Vagina (tissue), 2 donors: ENCODE data around the gene ZSWIM1. TPM values are rescaled to one million over a fixed set of nuclear protein-coding genes. Genes with fewer than 3 reads are reported as not detected.

Source experiments
- DNase-seq, 2 donors: peaks; one replicate each; pipeline ENCODE4 v3.0.0-alpha.2; 2017; ENCODE audit errors: extremely low spot score in 2 of 2
- H3K27ac ChIP-seq: fragments of 200-600 bp; sonication (generic); one replicate; pipeline ENCODE4 v1.5.1; 2019
- H3K27me3 ChIP-seq: fragments of 200-600 bp; sonication (generic); one replicate; pipeline ENCODE4 v1.5.1; 2019
- H3K36me3 ChIP-seq, 2 donors: fragments of 200-600 bp; sonication (generic); one replicate each; pipeline ENCODE4 v1.5.1; 2017 to 2019
- H3K4me1 ChIP-seq: fragments of 200-600 bp; sonication (generic); one replicate; pipeline ENCODE4 v1.5.1; 2019
- H3K4me3 ChIP-seq, 2 donors: fragments of 200-600 bp; sonication (generic); 1 replicate in 1 of 2; 2 replicates in 1 of 2; pipeline ENCODE4 v1.5.1; 2016 to 2019
- H3K9me3 ChIP-seq: fragments of 200-600 bp; sonication (generic); one replicate; pipeline ENCODE4 v1.5.1; 2019
- CTCF ChIP-seq, 3 experiments: fragments of 450-650 bp in 2 of 3; fragments of 200-600 bp in 1 of 3; sonication (generic) in 1 of 3; IDR thresholded peaks; one replicate each; pipeline ENCODE4 v1.5.1; 2017 to 2019; ENCODE audit warnings: antibody characterized with exemption in 3 of 3, mild to moderate bottlenecking in 2 of 3, moderate library complexity in 2 of 3
- POLR2A ChIP-seq, 2 donors: fragments of 450-650 bp; IDR thresholded peaks; one replicate each; pipeline ENCODE4 v1.6.1; 2017; ENCODE audit warnings: antibody characterized with exemption in 2 of 2, mild to moderate bottlenecking in 2 of 2, moderate library complexity in 2 of 2
- POLR2AphosphoS5 ChIP-seq, 2 donors: sonication (generic); formaldehyde crosslinking; IDR thresholded peaks; one replicate each; pipeline ENCODE4 v1.9.0; 2017; ENCODE audit warnings: antibody characterized with exemption in 2 of 2, mild to moderate bottlenecking in 2 of 2, low read depth in 1 of 2; ENCODE audit not compliant: insufficient read depth in 1 of 2
- intact Hi-C: fragments of 100-400 bp; cut with DNase I; formaldehyde crosslinking; loops from one replicate; pipeline ENCODE4 v1.15.1; 2023
- total RNA-seq: library from RNA; depleted of rRNA; stranded (reverse); fragments of >200 nt; gene quantifications from one replicate; pipeline ENCODE4 v1.2.3, GENCODE V29; 2016

Gene ZSWIM1
- total RNA-seq, 1 donor from 2014 or later: 4.2 TPM

GRCh38 chr20:45834797-45835161 is 46.2 kb upstream of the ZSWIM1 start:
- intact Hi-C loops: no loop called here
- peaks cover 56% of the 10 kb centered on the region for H3K4me1 ChIP-seq
- DNase-seq: no peak

GRCh38 chr20:45835329-45835765 is 45.7 kb upstream of the ZSWIM1 start:
- intact Hi-C loops: no loop called here

More at GRCh38 chr20:45834797-45835161, 46.2 kb upstream of the ZSWIM1 start:
- TF ChIP-seq POLR2A (IDR thresholded peaks at IDR 0.05) (no peak), POLR2AphosphoS5 (IDR thresholded peaks at IDR 0.05; ENCODE audit: insufficient read depth in 1 of 2, low read depth in 1 of 2) (no peak), CTCF (IDR thresholded peaks at IDR 0.05) (no peak)
- Histone ChIP-seq H3K27me3 (no peaks in the 10 kb centered on the region), H3K4me3 (peak overlapping the region; percentile 48 to 88), H3K36me3 (peaks cover 0 to 17% of the 10 kb centered on the region in 2 donors), H3K27ac (peak overlapping the region; percentile 99), H3K9me3 (no peaks in the 10 kb centered on the region)

GRCh38 chr20:45835825-45836224 is 45.2 kb upstream of the ZSWIM1 start:
- intact Hi-C loops: no loop called here
- no peak for DNase-seq
- TF ChIP-seq POLR2A (IDR thresholded peaks at IDR 0.05) (no peak), POLR2AphosphoS5 (IDR thresholded peaks at IDR 0.05; ENCODE audit: insufficient read depth in 1 of 2, low read depth in 1 of 2) (peak in 1 of 2 donors; percentile 68), CTCF (IDR thresholded peaks at IDR 0.05) (no peak)
- Histone ChIP-seq H3K4me3 (peak overlapping the region; percentile 48 to 88), H3K36me3 (peaks cover 0 to 27% of the 10 kb centered on the region in 2 donors), H3K9me3 (no peaks in the 10 kb centered on the region), H3K4me1 (peaks cover 67% of the 10 kb centered on the region), H3K27me3 (no peaks in the 10 kb centered on the region), H3K27ac (peak overlapping the region; percentile 99)

More at GRCh38 chr20:45835329-45835765, 45.7 kb upstream of the ZSWIM1 start:
- Histone ChIP-seq H3K9me3 (no peaks in the 10 kb centered on the region), H3K27me3 (no peaks in the 10 kb centered on the region), H3K4me3 (peak overlapping the region; percentile 48 to 88), H3K36me3 (peaks cover 0 to 22% of the 10 kb centered on the region in 2 donors), H3K4me1 (peaks cover 62% of the 10 kb centered on the region), H3K27ac (peak overlapping the region; percentile 99)
- TF ChIP-seq POLR2AphosphoS5 (IDR thresholded peaks at IDR 0.05; ENCODE audit: insufficient read depth in 1 of 2, low read depth in 1 of 2): no peak
- TF ChIP-seq CTCF (IDR thresholded peaks at IDR 0.05): no peak
- no peak for DNase-seq

GRCh38 chr20:45836841-45837240 is 44.2 kb upstream of the ZSWIM1 start:
- no peak for DNase-seq
- Histone ChIP-seq H3K4me3 (peak overlapping the region; percentile 48 to 88), H3K9me3 (no peaks in the 10 kb centered on the region), H3K27ac (peak overlapping the region; percentile 99), H3K4me1 (peaks cover 76% of the 10 kb centered on the region), H3K36me3 (peaks cover 0 to 37% of the 10 kb centered on the region in 2 donors), H3K27me3 (no peaks in the 10 kb centered on the region)
- intact Hi-C loops: no loop called here
- TF ChIP-seq CTCF (IDR thresholded peaks at IDR 0.05): no peak
- no peak for TF ChIP-seq POLR2AphosphoS5 (IDR thresholded peaks at IDR 0.05; ENCODE audit: insufficient read depth in 1 of 2, low read depth in 1 of 2)
- no peak for TF ChIP-seq POLR2A (IDR thresholded peaks at IDR 0.05)

GRCh38 chr20:45840700-45841198 is 40.3 kb upstream of the ZSWIM1 start:
- H3K4me3 ChIP-seq: no peak overlapping the region
- H3K36me3 ChIP-seq: peaks cover 0 to 62% of the 10 kb centered on the region in 2 donors
- peak overlapping the region; percentile 56 for H3K27ac ChIP-seq
- no peak for DNase-seq
- peaks cover 68% of the 10 kb centered on the region for H3K4me1 ChIP-seq
- H3K27me3 ChIP-seq: no peaks in the 10 kb centered on the region
- no peaks in the 10 kb centered on the region for H3K9me3 ChIP-seq
- intact Hi-C loops: no loop called here
- no peak for TF ChIP-seq POLR2AphosphoS5 (IDR thresholded peaks at IDR 0.05; ENCODE audit: insufficient read depth in 1 of 2, low read depth in 1 of 2)
- no peak for TF ChIP-seq CTCF (IDR thresholded peaks at IDR 0.05)
- no peak for TF ChIP-seq POLR2A (IDR thresholded peaks at IDR 0.05)
